ENCODE measurements around the gene ZC3HAV1. TPM values are rescaled to one million over a fixed set of nuclear protein-coding genes. Genes with fewer than 3 reads are reported as not detected.
"Not testable (repeated sequence)": the region's sequence is repeated elsewhere in the genome, so short reads cannot be mapped to it uniquely, and the experiment has no call there.

ZC3HAV1 gene
- total RNA-seq, 4 donors from 2014 or later = 3.5 to 10.4 (median 4.5) TPM

GRCh38 chr7:139106959-139107358 lies 2.6 kb downstream of the ZC3HAV1 start:
- no peaks in the 10 kb centered on the region for H3K9me3 ChIP-seq
- H3K4me3 ChIP-seq = peak overlapping the region in 3 of 4 donors; percentile 77 to 91 (median 90)
- H3K36me3 ChIP-seq = no peaks in the 10 kb centered on the region
- H3K27me3 ChIP-seq = no peaks in the 10 kb centered on the region
- ATAC-seq (no peak), DNase-seq (no peak)
- intact Hi-C loops (cut with DNase I; ENCODE audit: low total_unique reads) = no loop called here
- no peak for TF ChIP-seq CTCF (IDR thresholded peaks at IDR 0.05 in 4 of 5, conservative IDR thresholded peaks at IDR 0.05 in 1 of 5)
- peak in 1 of 2 donors; percentile 28 for TF ChIP-seq POLR2A (IDR thresholded peaks at IDR 0.05)
- peak overlapping the region; percentile 84 to 92 (median 86) for H3K27ac ChIP-seq
- in situ Hi-C loops (cut with MboI; ENCODE audit: low sequenced_read_pairs in 4 of 4) = loop anchor here in 2 of 4 donors (25.0 kb wide), 2 partner anchors 230 to 255 kb away; partner anchors contain the start of genes FMC1 (in 1 of the 2) and LUC7L2 (in 1 of the 2)
- peaks cover 5 to 6% of the 10 kb centered on the region in 2 donors for H3K4me1 ChIP-seq

GRCh38 chr7:139106227-139106626 lies 3.3 kb downstream of the ZC3HAV1 start:
- intact Hi-C loops (cut with DNase I; ENCODE audit: low total_unique reads); DNase-seq; H3K4me1 ChIP-seq; H3K36me3 ChIP-seq; H3K27me3 ChIP-seq; H3K9me3 ChIP-seq; ATAC-seq: not testable (repeated sequence)
- in situ Hi-C loops (cut with MboI; ENCODE audit: low sequenced_read_pairs in 4 of 4) = loop anchor here in 2 of 4 donors (25.0 kb wide), 2 partner anchors 231 to 256 kb away; partner anchors contain the start of genes FMC1 (in 1 of the 2) and LUC7L2 (in 1 of the 2)
- Histone ChIP-seq H3K4me3 (peak overlapping the region in 1 of 4 donors; percentile 90), H3K27ac (peak overlapping the region; percentile 84 to 92 (median 86))

- peaks cover 5 to 6% of the 10 kb centered on the region in 2 donors for H3K4me1 ChIP-seq
- no peak overlapping the region for H3K4me3 ChIP-seq
- no peaks in the 10 kb centered on the region for H3K36me3 ChIP-seq
- ATAC-seq (no peak), DNase-seq (no peak)
- H3K9me3 ChIP-seq = no peaks in the 10 kb centered on the region
- no peaks in the 10 kb centered on the region for H3K27me3 ChIP-seq
- intact Hi-C loops (cut with DNase I; ENCODE audit: low total_unique reads) (no loop called here), in situ Hi-C loops (cut with MboI; ENCODE audit: low sequenced_read_pairs in 4 of 4) (loop anchor here in 2 of 4 donors (25.0 kb wide), 2 partner anchors 232 to 257 kb away; partner anchors contain the start of genes FMC1 (in 1 of the 2) and LUC7L2 (in 1 of the 2))
- no peak for TF ChIP-seq CTCF (IDR thresholded peaks at IDR 0.05 in 4 of 5, conservative IDR thresholded peaks at IDR 0.05 in 1 of 5)
- no peak for TF ChIP-seq POLR2A (IDR thresholded peaks at IDR 0.05)
- H3K27ac ChIP-seq = peak overlapping the region; percentile 26 to 84 (median 49)
These were observed 4.0 kb downstream of the ZC3HAV1 start for GRCh38 chr7:139105484-139105883.

- no peaks in the 10 kb centered on the region for H3K27me3 ChIP-seq
- no peak for DNase-seq
- H3K9me3 ChIP-seq = no peaks in the 10 kb centered on the region
- in situ Hi-C loops (cut with MboI; ENCODE audit: low sequenced_read_pairs in 4 of 4) (loop anchor here in 2 of 4 donors (25.0 kb wide), 2 partner anchors 233 to 258 kb away; partner anchors contain the start of genes FMC1 (in 1 of the 2) and LUC7L2 (in 1 of the 2)), intact Hi-C loops (cut with DNase I; ENCODE audit: low total_unique reads) (no loop called here)
- peaks cover 6 to 7% of the 10 kb centered on the region in 2 donors for H3K4me1 ChIP-seq
- no peak for ATAC-seq
- H3K4me3 ChIP-seq = peak overlapping the region in 1 of 4 donors; percentile 13
- H3K27ac ChIP-seq = peak overlapping the region in 3 of 4 donors; percentile 28 to 84 (median 58)
- TF ChIP-seq POLR2A (IDR thresholded peaks at IDR 0.05) (no peak), CTCF (IDR thresholded peaks at IDR 0.05 in 4 of 5, conservative IDR thresholded peaks at IDR 0.05 in 1 of 5) (no peak)
- no peaks in the 10 kb centered on the region for H3K36me3 ChIP-seq
These were observed 5.4 kb downstream of the ZC3HAV1 start for GRCh38 chr7:139104091-139104450.

GRCh38 chr7:139103057-139103815 lies 6.3 kb downstream of the ZC3HAV1 start:
- Histone ChIP-seq H3K4me1 (peaks cover 6 to 8% of the 10 kb centered on the region in 2 donors), H3K4me3 (peak overlapping the region in 1 of 4 donors; percentile 13), H3K27ac (peak overlapping the region in 3 of 4 donors; percentile 5 to 84 (median 51)), H3K27me3 (no peaks in the 10 kb centered on the region), H3K36me3 (no peaks in the 10 kb centered on the region), H3K9me3 (no peaks in the 10 kb centered on the region)
- TF ChIP-seq CTCF (IDR thresholded peaks at IDR 0.05 in 4 of 5, conservative IDR thresholded peaks at IDR 0.05 in 1 of 5) = no peak
- no peak for TF ChIP-seq POLR2A (IDR thresholded peaks at IDR 0.05)
- ATAC-seq = no peak
- intact Hi-C loops (cut with DNase I; ENCODE audit: low total_unique reads) = no loop called here
- in situ Hi-C loops (cut with MboI; ENCODE audit: low sequenced_read_pairs in 4 of 4) = loop anchor here in 2 of 4 donors (25.0 kb wide), 2 partner anchors 234 to 259 kb away; partner anchors contain the start of genes FMC1 (in 1 of the 2) and LUC7L2 (in 1 of the 2)
- DNase-seq = no peak

- ATAC-seq; H3K27me3 ChIP-seq; H3K27ac ChIP-seq; H3K4me3 ChIP-seq; H3K9me3 ChIP-seq; H3K4me1 ChIP-seq; intact Hi-C loops (cut with DNase I; ENCODE audit: low total_unique reads); DNase-seq; H3K36me3 ChIP-seq: not testable (repeated sequence)
- in situ Hi-C loops (cut with MboI; ENCODE audit: low sequenced_read_pairs in 4 of 4) = loop anchor here in 2 of 4 donors (25.0 kb wide), 2 partner anchors 236 to 261 kb away; partner anchors contain the start of genes FMC1 (in 1 of the 2) and LUC7L2 (in 1 of the 2)
These were observed 7.8 kb downstream of the ZC3HAV1 start for GRCh38 chr7:139101637-139102158.

Measured in gastrocnemius medialis (tissue), 4 donors.